OCI-LY7 (cell line): ENCODE data around the gene SORCS3.

Experiments
- EZH2phosphoT487 ChIP-seq: fragments of 200-600 bp; sonication (generic); IDR thresholded peaks from 2 replicates; pipeline ENCODE4 v1.6.1; 2018; ENCODE audit warnings: low read depth, borderline replicate concordance, mild to moderate bottlenecking, mixed run types, antibody characterized with exemption, low read length, moderate library complexity, mixed read lengths
- TF ChIP-seq, protein P1 (sequence below): fragments of 200-600 bp; sonication (generic); conservative IDR thresholded peaks from 2 replicates; pipeline ENCODE4 v1.5.1; 2014; ENCODE audit warnings: mild to moderate bottlenecking, antibody characterized with exemption, low read length, moderate library complexity, mixed read lengths

DNA sequence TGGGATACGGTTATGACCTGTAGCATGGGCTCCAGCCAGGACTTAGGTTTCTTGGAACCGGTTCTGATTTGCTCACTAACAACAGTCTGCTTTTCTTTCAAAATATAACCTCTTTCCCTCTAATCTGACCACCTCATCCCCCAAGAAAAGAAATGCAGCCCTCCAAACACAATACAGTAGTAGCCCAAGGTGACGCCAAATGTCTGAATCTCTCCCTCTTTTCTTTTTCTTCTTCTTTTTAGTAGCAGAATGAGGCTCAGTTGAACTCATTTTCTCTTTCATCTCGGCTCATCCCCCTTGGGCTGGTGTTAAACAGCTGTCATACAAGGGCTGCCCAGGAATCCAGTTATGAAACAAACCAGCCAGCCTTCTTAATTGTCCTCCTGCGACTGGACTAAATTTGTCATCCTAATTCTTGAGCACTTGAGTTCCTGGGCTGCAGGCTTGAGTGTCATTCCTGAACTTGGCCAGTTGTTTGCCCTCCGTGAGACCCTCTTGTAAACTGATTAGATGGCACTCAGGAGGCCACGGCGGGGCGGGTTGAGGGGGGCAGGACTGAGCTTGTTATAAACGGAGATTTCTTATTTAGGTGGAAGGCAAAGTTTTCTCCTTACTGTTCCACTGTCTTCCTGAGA, 94.8 kb downstream of the SORCS3 start:
- TF ChIP-seq, protein P1, sequence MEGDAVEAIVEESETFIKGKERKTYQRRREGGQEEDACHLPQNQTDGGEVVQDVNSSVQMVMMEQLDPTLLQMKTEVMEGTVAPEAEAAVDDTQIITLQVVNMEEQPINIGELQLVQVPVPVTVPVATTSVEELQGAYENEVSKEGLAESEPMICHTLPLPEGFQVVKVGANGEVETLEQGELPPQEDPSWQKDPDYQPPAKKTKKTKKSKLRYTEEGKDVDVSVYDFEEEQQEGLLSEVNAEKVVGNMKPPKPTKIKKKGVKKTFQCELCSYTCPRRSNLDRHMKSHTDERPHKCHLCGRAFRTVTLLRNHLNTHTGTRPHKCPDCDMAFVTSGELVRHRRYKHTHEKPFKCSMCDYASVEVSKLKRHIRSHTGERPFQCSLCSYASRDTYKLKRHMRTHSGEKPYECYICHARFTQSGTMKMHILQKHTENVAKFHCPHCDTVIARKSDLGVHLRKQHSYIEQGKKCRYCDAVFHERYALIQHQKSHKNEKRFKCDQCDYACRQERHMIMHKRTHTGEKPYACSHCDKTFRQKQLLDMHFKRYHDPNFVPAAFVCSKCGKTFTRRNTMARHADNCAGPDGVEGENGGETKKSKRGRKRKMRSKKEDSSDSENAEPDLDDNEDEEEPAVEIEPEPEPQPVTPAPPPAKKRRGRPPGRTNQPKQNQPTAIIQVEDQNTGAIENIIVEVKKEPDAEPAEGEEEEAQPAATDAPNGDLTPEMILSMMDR = no peak
- no peak for TF ChIP-seq EZH2phosphoT487
